SK-N-SH treated with all-trans-retinoic acid at 6 μM for 48 hours (cell line): ENCODE measurements around the gene KRTAP10-10.
"Not testable (repeated sequence)": the region's sequence is repeated elsewhere in the genome, so short reads cannot be mapped to it uniquely, and the experiment has no call there.

ENCODE experiments used
- ATAC-seq: fragments of 200-7000 bp; cut with Tn5 transposase; 3 replicates; pipeline ENCODE4 v1.9.1; 2020; ENCODE audit warnings: mild to moderate bottlenecking, moderate library complexity
- ARNTL ChIP-seq: fragments of 450-650 bp; formaldehyde crosslinking; IDR thresholded peaks from 2 replicates; pipeline ENCODE4 v1.5.0; 2020; ENCODE audit warnings: low read depth, mild to moderate bottlenecking, moderate library complexity, borderline replicate concordance
- BACH2 ChIP-seq: fragments of 250-450 bp; sonication (Bioruptor Pico); IDR thresholded peaks from 2 replicates; pipeline ENCODE4 v1.9.0; 2021; ENCODE audit warnings: mild to moderate bottlenecking, borderline replicate concordance
- CSDC2 ChIP-seq: fragments of 250-450 bp; sonication (Bioruptor Pico); IDR thresholded peaks from 2 replicates; pipeline ENCODE4 v1.5.0; 2020; ENCODE audit warnings: mild to moderate bottlenecking, moderate library complexity
- ESRRG ChIP-seq: fragments of 250-450 bp; sonication (Bioruptor Pico); IDR thresholded peaks from 2 replicates; pipeline ENCODE4 v1.6.1; 2021; ENCODE audit warnings: mild to moderate bottlenecking
- GLIS3 ChIP-seq: fragments of 250-450 bp; sonication (Bioruptor Pico); IDR thresholded peaks from 2 replicates; pipeline ENCODE4 v1.5.0; 2020; ENCODE audit warnings: mild to moderate bottlenecking, moderate library complexity
- ISL1 ChIP-seq: fragments of 250-450 bp; sonication (Bioruptor Pico); IDR thresholded peaks from 2 replicates; pipeline ENCODE4 v2.1.2; 2022; ENCODE audit warnings: mild to moderate bottlenecking, moderate library complexity
- OSR1 ChIP-seq: fragments of 250-450 bp; sonication (Bioruptor Pico); IDR thresholded peaks from 2 replicates; pipeline ENCODE4 v1.8.0; 2022; ENCODE audit warnings: moderate library complexity, mild to moderate bottlenecking, inconsistent platforms
- RARB ChIP-seq: fragments of 250-450 bp; sonication (Bioruptor Pico); IDR thresholded peaks from 2 replicates; pipeline ENCODE4 v1.8.0; 2021; ENCODE audit warnings: mild to moderate bottlenecking, moderate library complexity
- SNAI2 ChIP-seq: fragments of 250-450 bp; sonication (Bioruptor Pico); IDR thresholded peaks from 2 replicates; pipeline ENCODE4 v1.5.0; 2020; ENCODE audit warnings: mild to moderate bottlenecking, moderate library complexity
- TCF4 ChIP-seq: fragments of 250-450 bp; sonication (Bioruptor Pico); IDR thresholded peaks from 2 replicates; pipeline ENCODE4 v1.8.0; 2021; ENCODE audit warnings: mild to moderate bottlenecking, moderate library complexity, borderline replicate concordance
- TOX ChIP-seq: fragments of 250-450 bp; sonication (Bioruptor Pico); IDR thresholded peaks from 2 replicates; pipeline ENCODE4 v1.8.0; 2021; ENCODE audit warnings: mild to moderate bottlenecking, moderate library complexity, borderline replicate concordance
- ZFP3 ChIP-seq: fragments of 250-450 bp; sonication (Bioruptor Pico); IDR thresholded peaks from 2 replicates; pipeline ENCODE4 v1.5.0; 2020; ENCODE audit warnings: mild to moderate bottlenecking, moderate library complexity
- ZFP30 ChIP-seq: fragments of 450-650 bp; formaldehyde crosslinking; IDR thresholded peaks from 2 replicates; pipeline ENCODE4 v1.5.0; 2022; ENCODE audit warnings: mild to moderate bottlenecking, moderate library complexity
- ZNF565 ChIP-seq: fragments of 450-650 bp; formaldehyde crosslinking; conservative IDR thresholded peaks from 2 replicates; pipeline ENCODE4 v1.5.0; 2020; ENCODE audit warnings: low read depth, mild to moderate bottlenecking, moderate library complexity
- ZNF70 ChIP-seq: fragments of 450-650 bp; formaldehyde crosslinking; IDR thresholded peaks from 2 replicates; pipeline ENCODE4 v1.5.0; 2020; ENCODE audit warnings: mild to moderate bottlenecking, moderate library complexity
- ZNF8 ChIP-seq: fragments of 450-650 bp; formaldehyde crosslinking; IDR thresholded peaks from 2 replicates; pipeline ENCODE4 v1.5.0; 2020; ENCODE audit warnings: mild to moderate bottlenecking, moderate library complexity
- TF ChIP-seq, protein P1 (sequence below): fragments of 250-450 bp; sonication (Bioruptor Pico); IDR thresholded peaks from 2 replicates; pipeline ENCODE4 v1.5.1; 2020; ENCODE audit warnings: low read depth, mild to moderate bottlenecking, moderate library complexity
- TF ChIP-seq, protein P2 (sequence below): fragments of 250-450 bp; sonication (Bioruptor Pico); IDR thresholded peaks from 2 replicates; pipeline ENCODE4 v1.8.0; 2021; ENCODE audit warnings: low read depth, mild to moderate bottlenecking, moderate library complexity, borderline replicate concordance
- TF ChIP-seq, protein P3 (sequence below): fragments of 250-450 bp; sonication (Bioruptor Pico); IDR thresholded peaks from 2 replicates; pipeline ENCODE4 v1.5.1; 2021; ENCODE audit warnings: mild to moderate bottlenecking, moderate library complexity
- TF ChIP-seq, protein P4 (sequence below): fragments of 250-450 bp; sonication (Bioruptor Pico); IDR thresholded peaks from 2 replicates; pipeline ENCODE4 v1.5.0; 2020; ENCODE audit warnings: mild to moderate bottlenecking, moderate library complexity

Gene KRTAP10-10

DNA sequence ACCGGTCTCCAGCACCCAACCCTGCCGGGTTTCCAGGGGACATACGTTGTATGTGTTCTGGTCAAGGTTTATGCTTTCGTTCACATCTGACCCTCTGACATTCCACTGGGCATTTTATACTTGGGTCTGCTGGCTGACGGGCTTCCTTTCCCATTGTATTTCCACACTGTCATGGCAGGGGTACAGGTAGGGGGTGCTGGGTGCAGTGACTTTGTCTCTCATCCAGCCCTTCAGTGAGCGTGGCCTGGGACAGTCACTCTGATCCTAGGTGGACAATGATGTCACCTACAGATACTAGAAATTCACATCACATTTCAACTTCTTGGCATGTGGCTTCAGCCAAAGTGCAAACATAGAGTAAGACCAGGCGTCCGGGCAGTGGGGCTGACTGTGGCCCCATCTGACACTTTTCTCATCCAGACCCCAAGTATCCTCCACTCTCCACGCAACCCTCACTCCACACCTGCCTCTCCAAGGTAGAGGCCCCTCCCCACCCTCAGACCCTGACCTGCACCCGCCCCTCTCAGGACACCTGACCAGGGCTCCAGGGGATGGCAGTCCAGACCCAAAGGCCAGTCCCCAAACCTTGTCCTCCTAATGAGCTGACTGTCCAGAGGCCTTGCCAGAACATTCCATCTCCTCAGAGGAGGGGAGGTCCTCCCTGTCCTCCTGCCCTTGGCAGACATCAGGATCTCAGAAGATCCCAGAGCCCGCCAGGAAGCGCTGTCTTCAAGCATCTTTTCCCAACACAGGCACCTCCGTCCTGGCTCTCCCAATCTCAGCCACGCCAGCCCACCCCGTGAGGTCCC, 743 bp upstream of the KRTAP10-10 start:
- no peak for ATAC-seq
- TF ChIP-seq, protein P1, sequence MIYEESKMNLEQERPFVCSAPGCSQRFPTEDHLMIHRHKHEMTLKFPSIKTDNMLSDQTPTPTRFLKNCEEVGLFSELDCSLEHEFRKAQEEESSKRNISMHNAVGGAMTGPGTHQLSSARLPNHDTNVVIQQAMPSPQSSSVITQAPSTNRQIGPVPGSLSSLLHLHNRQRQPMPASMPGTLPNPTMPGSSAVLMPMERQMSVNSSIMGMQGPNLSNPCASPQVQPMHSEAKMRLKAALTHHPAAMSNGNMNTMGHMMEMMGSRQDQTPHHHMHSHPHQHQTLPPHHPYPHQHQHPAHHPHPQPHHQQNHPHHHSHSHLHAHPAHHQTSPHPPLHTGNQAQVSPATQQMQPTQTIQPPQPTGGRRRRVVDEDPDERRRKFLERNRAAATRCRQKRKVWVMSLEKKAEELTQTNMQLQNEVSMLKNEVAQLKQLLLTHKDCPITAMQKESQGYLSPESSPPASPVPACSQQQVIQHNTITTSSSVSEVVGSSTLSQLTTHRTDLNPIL (CRISPR knock-in tag), result no peak
- TF ChIP-seq OSR1 (CRISPR knock-in tag) (no peak), ARNTL (CRISPR knock-in tag) (no peak), ZFP30 (CRISPR knock-in tag) (no peak), TOX (CRISPR knock-in tag) (no peak), ZFP3 (CRISPR knock-in tag) (no peak), BACH2 (CRISPR knock-in tag) (no peak), ISL1 (CRISPR knock-in tag) (no peak), SNAI2 (CRISPR knock-in tag) (no peak), GLIS3 (no peak), ESRRG (CRISPR knock-in tag) (no peak), RARB (CRISPR knock-in tag) (no peak), CSDC2 (CRISPR knock-in tag) (no peak), TCF4 (CRISPR knock-in tag) (no peak)
- TF ChIP-seq, protein P2, sequence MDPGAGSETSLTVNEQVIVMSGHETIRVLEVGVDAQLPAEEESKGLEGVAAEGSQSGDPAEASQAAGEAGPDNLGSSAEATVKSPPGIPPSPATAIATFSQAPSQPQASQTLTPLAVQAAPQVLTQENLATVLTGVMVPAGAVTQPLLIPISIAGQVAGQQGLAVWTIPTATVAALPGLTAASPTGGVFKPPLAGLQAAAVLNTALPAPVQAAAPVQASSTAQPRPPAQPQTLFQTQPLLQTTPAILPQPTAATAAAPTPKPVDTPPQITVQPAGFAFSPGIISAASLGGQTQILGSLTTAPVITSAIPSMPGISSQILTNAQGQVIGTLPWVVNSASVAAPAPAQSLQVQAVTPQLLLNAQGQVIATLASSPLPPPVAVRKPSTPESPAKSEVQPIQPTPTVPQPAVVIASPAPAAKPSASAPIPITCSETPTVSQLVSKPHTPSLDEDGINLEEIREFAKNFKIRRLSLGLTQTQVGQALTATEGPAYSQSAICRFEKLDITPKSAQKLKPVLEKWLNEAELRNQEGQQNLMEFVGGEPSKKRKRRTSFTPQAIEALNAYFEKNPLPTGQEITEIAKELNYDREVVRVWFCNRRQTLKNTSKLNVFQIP (CRISPR knock-in tag), result no peak
- TF ChIP-seq, protein P3, sequence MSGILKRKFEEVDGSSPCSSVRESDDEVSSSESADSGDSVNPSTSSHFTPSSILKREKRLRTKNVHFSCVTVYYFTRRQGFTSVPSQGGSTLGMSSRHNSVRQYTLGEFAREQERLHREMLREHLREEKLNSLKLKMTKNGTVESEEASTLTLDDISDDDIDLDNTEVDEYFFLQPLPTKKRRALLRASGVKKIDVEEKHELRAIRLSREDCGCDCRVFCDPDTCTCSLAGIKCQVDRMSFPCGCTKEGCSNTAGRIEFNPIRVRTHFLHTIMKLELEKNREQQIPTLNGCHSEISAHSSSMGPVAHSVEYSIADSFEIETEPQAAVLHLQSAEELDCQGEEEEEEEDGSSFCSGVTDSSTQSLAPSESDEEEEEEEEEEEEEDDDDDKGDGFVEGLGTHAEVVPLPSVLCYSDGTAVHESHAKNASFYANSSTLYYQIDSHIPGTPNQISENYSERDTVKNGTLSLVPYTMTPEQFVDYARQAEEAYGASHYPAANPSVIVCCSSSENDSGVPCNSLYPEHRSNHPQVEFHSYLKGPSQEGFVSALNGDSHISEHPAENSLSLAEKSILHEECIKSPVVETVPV, result no peak

DNA sequence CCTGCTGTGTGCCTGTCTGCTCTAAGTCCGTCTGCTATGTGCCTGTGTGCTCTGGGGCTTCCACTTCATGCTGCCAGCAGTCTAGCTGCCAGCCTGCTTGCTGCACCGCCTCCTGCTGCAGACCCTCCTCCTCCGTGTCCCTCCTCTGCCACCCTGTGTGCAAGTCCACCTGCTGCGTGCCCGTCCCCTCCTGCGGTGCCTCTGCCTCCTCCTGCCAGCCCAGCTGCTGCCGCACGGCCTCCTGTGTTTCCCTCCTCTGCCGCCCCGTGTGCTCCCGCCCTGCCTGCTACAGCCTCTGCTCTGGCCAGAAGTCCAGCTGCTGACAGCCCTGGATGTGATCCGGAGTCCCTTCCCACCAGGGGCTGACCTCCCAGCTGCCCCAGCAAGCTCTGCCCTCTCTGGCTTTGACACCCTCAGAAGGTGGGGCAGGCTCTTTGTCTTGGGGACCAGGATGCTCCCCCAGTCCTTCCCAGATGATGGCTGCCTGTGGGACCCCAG, 744 bp downstream of the KRTAP10-10 start:
- ATAC-seq, result not testable (repeated sequence)

DNA sequence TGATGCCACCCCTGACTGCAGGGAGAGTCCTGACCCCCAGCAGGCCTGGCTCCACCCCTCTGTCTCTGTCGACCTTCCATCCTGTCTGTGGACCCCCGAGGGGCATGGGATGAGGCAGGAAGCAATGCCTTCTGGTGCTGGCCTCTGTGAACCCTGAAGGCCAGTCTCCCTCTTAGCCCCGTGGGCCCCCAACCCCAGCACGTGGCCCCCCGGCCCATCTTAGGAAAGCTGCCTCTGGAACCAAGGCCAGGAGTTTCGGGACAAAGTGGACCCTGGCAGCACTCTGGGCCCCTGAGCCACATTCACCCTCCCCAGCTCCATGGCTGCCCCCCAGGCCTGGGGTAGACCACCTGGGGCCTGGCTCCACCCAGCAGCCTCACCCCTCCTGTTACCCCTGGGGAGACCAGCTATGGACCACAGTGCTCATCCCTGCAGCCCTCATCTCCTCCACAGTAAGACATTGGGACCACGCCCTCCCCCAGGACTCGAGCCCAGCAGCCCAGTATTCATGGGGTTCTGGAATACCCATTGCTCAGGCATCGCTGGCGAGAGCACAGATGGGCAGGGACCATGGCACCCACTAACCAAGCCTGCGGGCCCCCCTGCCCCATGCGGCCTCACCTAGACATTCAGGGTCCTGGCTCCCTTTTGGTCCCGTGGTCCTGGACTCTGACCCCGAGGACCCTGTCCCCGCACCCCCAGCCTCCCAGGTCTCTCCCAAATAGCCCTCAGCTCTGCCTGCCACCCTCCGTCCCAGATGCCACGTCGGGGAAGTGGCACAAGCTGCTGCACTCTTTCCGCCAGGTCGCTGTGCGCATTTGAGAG, 1.6 kb downstream of the KRTAP10-10 start:
- not testable (repeated sequence) for ATAC-seq

DNA sequence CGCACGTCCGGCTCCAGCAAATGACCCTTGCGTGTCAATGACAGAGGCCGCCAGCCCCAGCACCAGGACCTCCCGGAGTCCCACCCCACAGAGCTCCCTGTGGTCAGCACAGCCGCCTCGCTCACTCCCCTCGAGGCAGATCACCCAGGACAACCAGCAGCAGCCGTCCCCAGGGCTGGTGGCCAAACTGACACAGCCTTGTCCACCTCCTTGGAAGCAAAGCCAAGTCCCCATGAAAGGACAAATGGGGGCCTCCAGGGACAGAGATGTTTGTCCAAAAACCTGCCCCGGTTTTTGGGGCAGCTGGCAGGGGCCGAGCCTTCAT, 2.1 kb downstream of the KRTAP10-10 start:
- TF ChIP-seq TOX (CRISPR knock-in tag) (no peak), TCF4 (CRISPR knock-in tag) (no peak), ESRRG (CRISPR knock-in tag) (no peak), BACH2 (CRISPR knock-in tag) (no peak), ZFP30 (CRISPR knock-in tag) (no peak), SNAI2 (CRISPR knock-in tag) (no peak), ZFP3 (CRISPR knock-in tag) (no peak), CSDC2 (CRISPR knock-in tag) (no peak), ISL1 (CRISPR knock-in tag) (no peak), GLIS3 (no peak)
- TF ChIP-seq, protein P3, result no peak

DNA sequence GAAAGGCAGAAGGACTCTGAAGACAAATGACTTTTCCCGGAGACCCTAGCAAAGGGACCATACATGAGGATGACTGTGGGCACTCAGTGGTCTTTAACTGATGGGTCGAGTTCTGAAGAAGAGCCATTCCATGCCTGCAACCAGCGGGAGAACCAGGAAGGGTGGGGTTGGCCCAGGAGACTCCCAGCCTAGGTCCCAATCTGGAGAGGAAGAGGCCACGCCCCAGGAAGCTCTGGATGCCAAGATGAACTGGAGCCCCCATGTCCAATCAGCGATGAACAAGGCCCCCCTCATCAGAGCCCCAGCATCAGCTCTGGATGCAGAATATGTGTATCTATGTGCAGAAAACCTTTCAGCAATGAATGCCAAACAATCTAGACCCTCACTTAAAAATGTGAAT, 3.6 kb downstream of the KRTAP10-10 start:
- ATAC-seq, result no peak
- TF ChIP-seq OSR1 (CRISPR knock-in tag) (no peak), ISL1 (CRISPR knock-in tag) (no peak), ARNTL (CRISPR knock-in tag) (no peak), GLIS3 (no peak), SNAI2 (CRISPR knock-in tag) (no peak), ZNF8 (CRISPR knock-in tag) (no peak), RARB (CRISPR knock-in tag) (no peak), ZNF565 (no peak), ZNF70 (no peak), TOX (CRISPR knock-in tag) (no peak), CSDC2 (CRISPR knock-in tag) (no peak)
- TF ChIP-seq, protein P2 (CRISPR knock-in tag), result no peak
- TF ChIP-seq, protein P4, sequence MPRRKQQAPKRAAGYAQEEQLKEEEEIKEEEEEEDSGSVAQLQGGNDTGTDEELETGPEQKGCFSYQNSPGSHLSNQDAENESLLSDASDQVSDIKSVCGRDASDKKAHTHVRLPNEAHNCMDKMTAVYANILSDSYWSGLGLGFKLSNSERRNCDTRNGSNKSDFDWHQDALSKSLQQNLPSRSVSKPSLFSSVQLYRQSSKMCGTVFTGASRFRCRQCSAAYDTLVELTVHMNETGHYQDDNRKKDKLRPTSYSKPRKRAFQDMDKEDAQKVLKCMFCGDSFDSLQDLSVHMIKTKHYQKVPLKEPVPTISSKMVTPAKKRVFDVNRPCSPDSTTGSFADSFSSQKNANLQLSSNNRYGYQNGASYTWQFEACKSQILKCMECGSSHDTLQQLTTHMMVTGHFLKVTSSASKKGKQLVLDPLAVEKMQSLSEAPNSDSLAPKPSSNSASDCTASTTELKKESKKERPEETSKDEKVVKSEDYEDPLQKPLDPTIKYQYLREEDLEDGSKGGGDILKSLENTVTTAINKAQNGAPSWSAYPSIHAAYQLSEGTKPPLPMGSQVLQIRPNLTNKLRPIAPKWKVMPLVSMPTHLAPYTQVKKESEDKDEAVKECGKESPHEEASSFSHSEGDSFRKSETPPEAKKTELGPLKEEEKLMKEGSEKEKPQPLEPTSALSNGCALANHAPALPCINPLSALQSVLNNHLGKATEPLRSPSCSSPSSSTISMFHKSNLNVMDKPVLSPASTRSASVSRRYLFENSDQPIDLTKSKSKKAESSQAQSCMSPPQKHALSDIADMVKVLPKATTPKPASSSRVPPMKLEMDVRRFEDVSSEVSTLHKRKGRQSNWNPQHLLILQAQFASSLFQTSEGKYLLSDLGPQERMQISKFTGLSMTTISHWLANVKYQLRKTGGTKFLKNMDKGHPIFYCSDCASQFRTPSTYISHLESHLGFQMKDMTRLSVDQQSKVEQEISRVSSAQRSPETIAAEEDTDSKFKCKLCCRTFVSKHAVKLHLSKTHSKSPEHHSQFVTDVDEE (CRISPR knock-in tag), result no peak

More for the DNA sequence above, 2.1 kb downstream of the KRTAP10-10 start:
- ATAC-seq, result no peak
